Ishikawa (cell line): ENCODE data around the gene MAP7.

ENCODE experiments used
- CEBPB ChIP-seq: IDR thresholded peaks from 2 replicates; pipeline ENCODE4 v1.6.1; 2012
- CREB1 ChIP-seq: IDR thresholded peaks from 2 replicates; pipeline ENCODE4 v1.6.1; 2012; ENCODE audit warnings: low read depth
- EGR1 ChIP-seq: IDR thresholded peaks from 2 replicates; pipeline ENCODE4 v1.6.1; 2012
- EP300 ChIP-seq: IDR thresholded peaks from 2 replicates; pipeline ENCODE4 v1.6.1; 2012; ENCODE audit warnings: borderline replicate concordance
- FOXM1 ChIP-seq: IDR thresholded peaks from 2 replicates; pipeline ENCODE4 v1.6.1; 2012; ENCODE audit warnings: low read depth, borderline replicate concordance
- NFIC ChIP-seq: IDR thresholded peaks from 2 replicates; pipeline ENCODE4 v1.6.1; 2012
- RAD21 ChIP-seq: IDR thresholded peaks from 2 replicates; pipeline ENCODE4 v1.6.1; 2012; ENCODE audit warnings: low read depth
- TAF1 ChIP-seq: IDR thresholded peaks from 2 replicates; pipeline ENCODE4 v1.6.1; 2012; ENCODE audit warnings: low read depth, mild to moderate bottlenecking
- TCF12 ChIP-seq: IDR thresholded peaks from 2 replicates; pipeline ENCODE4 v1.6.1; 2012; ENCODE audit warnings: low read depth
- TEAD4 ChIP-seq: IDR thresholded peaks from 2 replicates; pipeline ENCODE4 v1.6.1; 2012
- YY1 ChIP-seq: IDR thresholded peaks from 2 replicates; pipeline ENCODE4 v1.6.1; 2012; ENCODE audit warnings: low read depth
- ZBTB7A ChIP-seq: IDR thresholded peaks from 2 replicates; pipeline ENCODE4 v1.6.1; 2012; ENCODE audit warnings: low read depth
- TF ChIP-seq, protein P1 (sequence below): IDR thresholded peaks from 2 replicates; pipeline ENCODE4 v1.6.1; 2012; ENCODE audit warnings: low read depth, mild to moderate bottlenecking
- TF ChIP-seq, protein P2 (sequence below): IDR thresholded peaks from 2 replicates; pipeline ENCODE4 v1.6.1; 2012
- TF ChIP-seq, protein P3 (sequence below): IDR thresholded peaks from 2 replicates; pipeline ENCODE4 v1.6.1; 2012

Gene MAP7

DNA sequence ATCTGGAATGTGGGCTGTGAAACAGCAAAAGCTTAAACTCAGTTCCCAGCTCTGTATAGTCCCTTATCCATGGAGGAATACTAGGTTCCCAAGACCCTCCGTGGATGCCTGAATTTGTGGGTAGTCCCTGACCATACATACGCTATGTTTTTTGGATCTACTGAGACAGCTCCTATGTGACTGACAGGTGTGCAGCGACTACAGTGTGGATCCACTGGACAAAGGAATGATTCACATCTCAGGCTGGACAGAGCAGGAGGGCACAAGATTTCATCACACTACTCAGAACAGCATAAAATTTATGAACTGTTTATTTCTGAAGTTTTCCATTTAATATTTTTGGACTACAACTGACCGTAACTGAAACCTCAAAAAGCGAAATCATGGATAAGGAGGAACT lies 125.3 kb downstream of the MAP7 start:
- no peak for TF ChIP-seq CREB1
- TF ChIP-seq, protein P1, sequence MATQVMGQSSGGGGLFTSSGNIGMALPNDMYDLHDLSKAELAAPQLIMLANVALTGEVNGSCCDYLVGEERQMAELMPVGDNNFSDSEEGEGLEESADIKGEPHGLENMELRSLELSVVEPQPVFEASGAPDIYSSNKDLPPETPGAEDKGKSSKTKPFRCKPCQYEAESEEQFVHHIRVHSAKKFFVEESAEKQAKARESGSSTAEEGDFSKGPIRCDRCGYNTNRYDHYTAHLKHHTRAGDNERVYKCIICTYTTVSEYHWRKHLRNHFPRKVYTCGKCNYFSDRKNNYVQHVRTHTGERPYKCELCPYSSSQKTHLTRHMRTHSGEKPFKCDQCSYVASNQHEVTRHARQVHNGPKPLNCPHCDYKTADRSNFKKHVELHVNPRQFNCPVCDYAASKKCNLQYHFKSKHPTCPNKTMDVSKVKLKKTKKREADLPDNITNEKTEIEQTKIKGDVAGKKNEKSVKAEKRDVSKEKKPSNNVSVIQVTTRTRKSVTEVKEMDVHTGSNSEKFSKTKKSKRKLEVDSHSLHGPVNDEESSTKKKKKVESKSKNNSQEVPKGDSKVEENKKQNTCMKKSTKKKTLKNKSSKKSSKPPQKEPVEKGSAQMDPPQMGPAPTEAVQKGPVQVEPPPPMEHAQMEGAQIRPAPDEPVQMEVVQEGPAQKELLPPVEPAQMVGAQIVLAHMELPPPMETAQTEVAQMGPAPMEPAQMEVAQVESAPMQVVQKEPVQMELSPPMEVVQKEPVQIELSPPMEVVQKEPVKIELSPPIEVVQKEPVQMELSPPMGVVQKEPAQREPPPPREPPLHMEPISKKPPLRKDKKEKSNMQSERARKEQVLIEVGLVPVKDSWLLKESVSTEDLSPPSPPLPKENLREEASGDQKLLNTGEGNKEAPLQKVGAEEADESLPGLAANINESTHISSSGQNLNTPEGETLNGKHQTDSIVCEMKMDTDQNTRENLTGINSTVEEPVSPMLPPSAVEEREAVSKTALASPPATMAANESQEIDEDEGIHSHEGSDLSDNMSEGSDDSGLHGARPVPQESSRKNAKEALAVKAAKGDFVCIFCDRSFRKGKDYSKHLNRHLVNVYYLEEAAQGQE, result no peak
- TF ChIP-seq, protein P2, sequence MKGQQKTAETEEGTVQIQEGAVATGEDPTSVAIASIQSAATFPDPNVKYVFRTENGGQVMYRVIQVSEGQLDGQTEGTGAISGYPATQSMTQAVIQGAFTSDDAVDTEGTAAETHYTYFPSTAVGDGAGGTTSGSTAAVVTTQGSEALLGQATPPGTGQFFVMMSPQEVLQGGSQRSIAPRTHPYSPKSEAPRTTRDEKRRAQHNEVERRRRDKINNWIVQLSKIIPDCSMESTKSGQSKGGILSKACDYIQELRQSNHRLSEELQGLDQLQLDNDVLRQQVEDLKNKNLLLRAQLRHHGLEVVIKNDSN, result no peak

DNA sequence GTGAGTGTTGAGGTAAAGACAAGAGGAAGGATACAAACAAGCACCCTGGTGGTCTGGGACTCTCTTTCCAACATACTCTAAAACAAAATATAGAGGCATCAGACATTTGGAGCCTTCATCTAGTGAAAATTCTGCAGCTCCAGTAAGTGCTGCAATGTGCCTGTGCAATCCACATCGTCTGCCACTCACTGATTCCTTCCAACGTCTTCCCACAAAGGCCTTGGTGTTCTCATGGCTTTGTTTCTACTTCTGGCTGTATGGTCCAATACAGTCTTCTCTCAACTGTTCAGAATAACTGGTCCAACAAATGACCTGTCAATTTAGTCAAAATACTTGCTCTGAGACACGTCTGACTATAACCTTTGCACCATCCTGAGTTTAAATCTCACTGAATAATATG lies 125.8 kb downstream of the MAP7 start:
- TF ChIP-seq, protein P1, result no peak
- TF ChIP-seq ZBTB7A (no peak), TEAD4 (no peak), CREB1 (no peak), CEBPB (no peak), TAF1 (no peak), NFIC (no peak), RAD21 (no peak), YY1 (no peak), EGR1 (no peak), TCF12 (no peak), FOXM1 (no peak)
- TF ChIP-seq, protein P3, sequence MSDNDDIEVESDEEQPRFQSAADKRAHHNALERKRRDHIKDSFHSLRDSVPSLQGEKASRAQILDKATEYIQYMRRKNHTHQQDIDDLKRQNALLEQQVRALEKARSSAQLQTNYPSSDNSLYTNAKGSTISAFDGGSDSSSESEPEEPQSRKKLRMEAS, result no peak
- TF ChIP-seq, protein P2, result no peak

DNA sequence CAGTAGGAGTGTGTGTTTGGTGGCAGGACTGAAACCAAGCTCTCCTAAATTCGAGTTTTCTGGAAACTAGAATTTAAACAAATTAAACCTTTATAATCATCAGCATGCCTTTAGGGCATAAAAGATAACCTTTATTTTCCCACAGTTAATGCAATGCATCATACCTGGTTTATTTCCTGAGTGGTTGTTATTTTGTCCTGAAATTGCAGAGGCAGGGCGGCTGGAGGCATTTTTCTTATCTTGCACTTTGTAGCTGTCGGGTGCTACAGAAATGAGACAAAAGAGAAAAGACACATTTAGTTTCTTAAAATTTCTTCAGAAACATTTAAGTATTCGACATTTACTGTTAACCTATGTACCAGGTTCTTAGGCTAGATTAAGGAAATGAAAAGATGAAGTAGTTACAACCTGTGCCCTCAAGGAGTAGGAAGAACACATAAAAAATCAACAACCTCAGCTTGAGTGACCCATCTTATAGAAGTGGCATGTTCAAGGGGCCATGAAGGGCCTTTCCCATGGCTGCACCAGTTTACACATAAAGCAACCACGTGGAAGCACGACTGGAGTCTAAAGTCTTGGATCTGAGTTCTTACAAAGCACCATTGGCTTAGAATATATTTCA lies 128.6 kb downstream of the MAP7 start:
- TF ChIP-seq CREB1, result no peak
- TF ChIP-seq FOXM1, result no peak
- TF ChIP-seq CEBPB, result no peak
- no peak for TF ChIP-seq NFIC
- no peak for TF ChIP-seq TEAD4
- TF ChIP-seq, protein P2, result no peak
- no peak for TF ChIP-seq TAF1
- TF ChIP-seq, protein P3, result no peak
- TF ChIP-seq, protein P1, result no peak
- TF ChIP-seq EGR1, result no peak
- TF ChIP-seq ZBTB7A, result no peak
- no peak for TF ChIP-seq TCF12
- no peak for TF ChIP-seq EP300
- TF ChIP-seq YY1, result no peak

DNA sequence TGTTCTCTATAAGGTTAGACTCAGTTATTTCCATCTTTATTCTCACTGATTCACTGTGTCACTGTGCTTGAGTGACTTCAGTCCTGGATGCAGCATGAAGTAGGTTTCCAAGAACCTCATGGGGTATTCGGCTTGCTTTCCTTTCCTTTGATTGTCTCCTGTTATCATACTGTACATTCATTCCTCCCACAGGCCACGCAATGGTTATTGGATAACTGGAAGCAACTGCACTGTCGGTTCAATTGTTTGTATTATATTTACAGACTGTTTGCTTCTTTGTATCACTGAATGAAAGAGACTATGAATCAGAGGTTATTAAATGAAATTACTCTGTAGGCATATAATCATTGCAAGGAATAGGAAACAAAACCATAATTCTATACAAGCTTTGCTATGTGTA lies 129.4 kb downstream of the MAP7 start:
- TF ChIP-seq TEAD4, result no peak
- TF ChIP-seq, protein P1, result no peak
- no peak for TF ChIP-seq CEBPB
- TF ChIP-seq, protein P2, result no peak
- no peak for TF ChIP-seq YY1
- TF ChIP-seq, protein P3, result no peak
- no peak for TF ChIP-seq CREB1
- no peak for TF ChIP-seq ZBTB7A
- no peak for TF ChIP-seq FOXM1
- TF ChIP-seq TCF12, result no peak
- TF ChIP-seq NFIC, result no peak
